Measurements from ENCODE around the gene DHRSX. TPM values are rescaled to one million over a fixed set of nuclear protein-coding genes. Genes with fewer than 3 reads are reported as not detected.
"Not testable (repeated sequence)": the region's sequence is repeated elsewhere in the genome, so short reads cannot be mapped to it uniquely, and the experiment has no call there.

DHRSX gene
- total RNA-seq, 1 donor from 2014 or later = 23.2 TPM

DNA sequence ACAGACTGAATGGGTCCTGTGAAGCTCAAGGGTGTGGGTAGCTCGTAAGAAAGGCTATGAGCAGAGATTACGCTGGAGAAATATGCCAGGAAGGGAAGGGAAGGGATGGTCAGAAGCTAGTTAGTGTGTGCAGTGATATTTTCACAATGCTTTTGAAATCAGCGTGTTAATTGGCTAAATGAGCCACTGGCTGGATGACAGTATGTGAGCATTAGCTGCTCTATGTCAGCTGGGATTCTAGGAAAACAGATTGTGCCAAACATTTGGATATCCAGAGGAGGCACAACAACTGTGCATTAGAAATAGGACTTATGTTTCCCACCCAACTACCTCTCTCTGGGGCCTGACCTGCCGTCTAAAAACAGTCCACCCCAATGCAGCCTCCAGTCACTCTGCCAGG is 168.5 kb downstream of the DHRSX start:
- FAIRE-seq (no peak), DNase-seq (ENCODE audit: low spot score in 2 of 2) (no peak)

DNA sequence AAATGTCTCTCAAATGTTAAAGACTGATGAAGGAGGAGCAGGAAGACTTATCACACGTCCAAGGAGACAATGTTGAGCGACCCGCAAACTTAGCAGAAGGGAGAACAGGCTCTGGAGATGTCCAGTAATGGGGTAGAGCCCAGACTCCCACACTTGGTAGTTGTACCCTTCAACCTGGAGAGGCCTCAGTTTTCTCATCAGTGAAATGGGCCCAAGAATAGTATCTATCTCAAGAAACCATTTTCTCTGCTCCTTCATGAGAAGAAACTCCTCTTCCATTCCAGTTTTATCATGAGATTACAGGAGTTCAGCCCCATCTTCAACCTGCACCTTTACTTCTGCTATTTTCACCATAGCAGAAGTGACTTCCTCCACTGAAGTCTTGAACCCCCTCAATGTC is 169.9 kb downstream of the DHRSX start:
- FAIRE-seq (no peak), DNase-seq (ENCODE audit: low spot score in 2 of 2) (no peak)

DNA sequence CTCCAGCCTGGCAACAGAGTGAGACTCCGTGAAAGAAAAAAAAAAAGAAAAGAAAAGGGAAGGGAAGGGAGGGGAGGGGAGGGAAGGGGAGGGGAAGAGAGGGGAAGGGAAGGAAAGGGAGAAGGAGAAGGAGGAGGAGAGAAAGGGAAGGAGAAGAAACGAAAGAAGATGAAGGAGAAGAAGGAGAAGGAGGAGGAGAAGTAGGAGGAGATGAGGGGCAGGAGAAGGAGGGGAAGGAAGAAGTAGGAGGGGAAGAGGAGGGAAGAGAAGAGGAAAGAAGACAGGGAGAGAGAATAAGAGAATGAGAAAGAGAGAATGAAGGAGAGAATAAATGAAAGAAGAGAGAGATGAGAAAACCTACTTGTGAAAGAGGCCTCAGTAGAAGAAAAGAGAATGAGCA is 170.3 kb downstream of the DHRSX start:
- FAIRE-seq (no peak), DNase-seq (ENCODE audit: low spot score in 2 of 2) (no peak)

DNA sequence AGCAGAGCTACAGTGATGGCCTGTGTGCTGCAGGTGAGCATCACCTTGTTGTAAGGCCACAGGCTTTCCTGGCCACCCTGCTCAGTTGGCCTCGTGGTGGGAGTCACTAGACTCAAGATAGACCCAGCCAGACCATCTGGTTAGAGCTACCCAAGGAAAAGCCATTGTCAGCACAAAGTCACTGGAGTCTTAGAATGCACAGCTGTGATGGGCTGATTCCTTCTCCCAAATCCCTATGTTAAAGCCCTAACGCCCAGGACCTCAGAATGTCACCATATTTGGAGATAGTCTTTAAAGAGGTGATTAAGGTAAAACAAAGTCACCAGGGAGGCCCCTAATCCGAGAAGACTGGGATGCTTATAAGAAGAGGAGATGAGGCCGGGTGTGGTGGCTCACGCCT is 173.4 kb downstream of the DHRSX start:
- DNase-seq (ENCODE audit: low spot score in 2 of 2) (no peak), FAIRE-seq (no peak)

DNA sequence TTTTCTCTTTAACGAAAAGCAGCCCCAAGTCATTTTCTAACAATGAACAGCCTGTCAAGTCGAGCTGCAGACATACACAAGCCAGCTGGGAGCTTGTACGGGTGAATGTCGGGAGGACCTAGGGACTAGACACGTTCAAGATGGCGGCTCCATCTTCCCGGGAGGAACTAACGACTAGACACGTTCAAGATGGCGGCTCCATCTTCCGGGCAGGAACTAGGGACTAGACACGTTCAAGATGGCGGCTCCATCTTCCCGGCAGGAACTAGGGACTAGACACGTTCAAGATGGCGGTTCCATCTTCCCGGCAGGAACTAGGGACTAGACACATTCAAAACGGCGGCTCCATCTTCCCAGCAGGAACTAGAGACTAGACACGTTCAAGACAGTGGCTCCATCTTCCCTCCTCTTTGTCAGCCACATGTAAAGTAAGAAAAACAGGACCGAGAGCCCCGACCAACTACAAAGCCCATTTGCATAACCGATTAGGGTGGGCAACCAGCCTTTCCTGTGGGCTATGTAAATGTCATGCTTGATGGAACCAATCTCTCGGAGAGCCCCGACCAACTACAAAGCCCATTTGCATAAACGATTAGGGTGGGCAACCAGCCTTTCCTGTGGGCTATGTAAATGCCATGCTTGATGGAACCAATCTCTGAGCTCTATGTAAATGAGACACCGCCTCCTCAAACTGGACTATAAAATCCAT is 175.5 kb downstream of the DHRSX start:
- FAIRE-seq (peak; percentile 6), DNase-seq (ENCODE audit: low spot score in 2 of 2) (peak in 1 of 2 donors; percentile 46)

DNA sequence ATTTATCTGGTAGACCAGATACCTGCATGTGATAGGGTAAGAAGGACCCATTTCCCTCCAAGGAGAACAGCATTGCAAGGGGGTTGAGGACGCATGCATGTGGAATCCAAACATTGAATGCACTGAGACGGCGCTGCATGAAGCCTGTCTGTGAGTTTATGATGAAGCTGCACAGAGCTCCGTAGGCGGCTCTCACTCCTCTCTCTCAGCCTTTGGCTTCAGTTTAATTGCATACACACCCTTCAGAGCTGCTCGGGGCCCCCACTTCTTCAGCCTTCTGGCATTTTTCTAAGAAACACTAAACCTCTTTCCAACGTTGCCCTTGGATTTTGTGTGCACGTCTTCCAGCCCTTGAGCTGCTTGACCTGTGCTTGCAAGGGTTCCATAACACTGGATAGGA is 176.6 kb downstream of the DHRSX start:
- no peak for FAIRE-seq
- no peak for DNase-seq (ENCODE audit: low spot score in 2 of 2)

DNA sequence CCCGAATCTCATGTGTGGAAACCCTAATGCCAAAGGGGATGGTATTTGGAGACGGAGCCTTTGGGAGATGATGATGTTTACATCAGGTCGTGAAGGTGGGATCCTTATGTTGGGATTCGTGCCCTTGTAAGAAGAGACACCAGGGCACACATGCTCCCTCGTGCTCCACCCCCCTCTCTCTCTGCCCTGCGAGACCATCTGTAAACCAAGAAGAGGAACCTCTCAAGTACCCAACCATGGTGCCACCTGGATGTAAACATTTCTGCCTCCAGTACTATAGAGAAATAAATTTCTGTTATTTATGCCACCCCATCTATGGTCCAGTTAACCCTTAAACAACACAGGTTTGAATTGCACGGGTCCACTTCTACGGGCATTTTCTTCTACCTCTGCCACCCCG is 179.4 kb downstream of the DHRSX start:
- DNase-seq (ENCODE audit: low spot score in 2 of 2) (no peak), FAIRE-seq (no peak)

DNA sequence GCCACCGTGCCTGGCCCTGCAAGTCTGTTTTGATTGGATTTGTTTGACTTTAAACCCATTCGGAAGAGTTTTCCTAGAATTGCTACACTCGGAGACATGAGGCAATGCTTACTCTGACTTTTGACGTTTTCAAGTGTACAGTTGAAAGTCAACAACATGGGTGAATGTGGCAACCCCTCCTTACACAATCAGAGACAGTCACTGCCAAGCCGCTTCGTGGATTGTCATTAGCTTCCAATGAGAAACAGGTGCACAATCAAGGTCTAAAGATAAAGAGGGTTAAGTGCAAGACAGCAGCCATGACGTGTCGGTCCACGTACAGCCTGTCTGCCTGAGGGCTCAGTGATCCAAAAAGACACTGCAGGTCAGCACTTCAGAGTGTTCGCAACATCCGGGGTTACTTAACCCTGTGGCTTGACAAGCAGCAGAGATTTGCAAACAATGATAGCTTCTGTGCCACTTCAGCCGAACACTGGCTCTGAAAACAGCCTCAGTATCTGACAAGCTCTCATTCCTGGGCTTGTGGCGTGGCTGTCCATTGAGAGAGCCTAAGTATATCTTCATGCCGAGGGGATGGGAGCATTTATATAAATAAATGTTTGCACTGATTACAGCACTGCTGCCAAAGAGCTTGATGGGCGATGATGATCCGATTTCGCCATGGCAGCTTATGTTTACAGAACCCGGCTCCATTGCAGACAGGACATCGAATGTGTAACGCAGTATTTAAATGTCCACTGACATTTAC is 180.0 kb downstream of the DHRSX start:
- FAIRE-seq (no peak), DNase-seq (ENCODE audit: low spot score in 2 of 2) (no peak)

DNA sequence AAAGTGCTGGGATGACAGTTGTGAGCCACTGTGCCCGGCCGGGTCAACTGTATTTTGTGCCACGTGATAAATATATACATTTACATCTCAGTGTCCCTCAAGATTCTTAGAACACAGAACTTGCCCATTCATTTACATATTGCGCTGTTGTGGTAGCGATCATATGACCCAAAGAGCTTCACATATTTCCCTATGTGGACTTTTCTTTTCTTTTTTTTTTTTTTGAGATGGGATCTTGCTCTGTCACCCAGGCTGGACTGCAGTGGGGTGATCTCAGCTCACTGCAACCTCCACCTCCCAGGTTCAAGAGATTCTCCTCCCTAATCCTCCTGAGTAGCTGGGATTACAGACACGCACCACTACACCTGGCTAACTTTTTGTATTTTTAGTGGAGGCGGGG is 180.7 kb downstream of the DHRSX start:
- DNase-seq (ENCODE audit: low spot score in 2 of 2) (no peak), FAIRE-seq (no peak)

DNA sequence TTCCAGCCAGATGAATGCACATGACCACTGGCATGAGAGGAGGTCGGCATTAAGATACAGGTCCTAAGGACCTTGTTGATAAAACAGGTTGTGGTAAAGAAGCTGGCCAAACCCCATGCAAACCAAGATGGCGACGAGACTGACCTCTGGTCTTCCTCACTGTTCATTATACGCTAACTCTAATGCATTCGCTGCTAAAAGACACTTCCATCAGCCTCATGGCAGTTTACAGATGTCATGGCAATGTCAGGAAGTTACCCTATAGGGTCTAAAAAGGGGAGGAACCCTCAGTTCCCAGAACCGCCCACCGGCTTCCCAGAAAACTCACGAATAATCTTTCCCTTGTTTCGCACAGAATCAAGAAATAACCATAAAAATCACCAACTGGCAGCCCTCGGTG is 182.4 kb downstream of the DHRSX start:
- no peak for DNase-seq (ENCODE audit: low spot score in 2 of 2)
- FAIRE-seq = no peak

DNA sequence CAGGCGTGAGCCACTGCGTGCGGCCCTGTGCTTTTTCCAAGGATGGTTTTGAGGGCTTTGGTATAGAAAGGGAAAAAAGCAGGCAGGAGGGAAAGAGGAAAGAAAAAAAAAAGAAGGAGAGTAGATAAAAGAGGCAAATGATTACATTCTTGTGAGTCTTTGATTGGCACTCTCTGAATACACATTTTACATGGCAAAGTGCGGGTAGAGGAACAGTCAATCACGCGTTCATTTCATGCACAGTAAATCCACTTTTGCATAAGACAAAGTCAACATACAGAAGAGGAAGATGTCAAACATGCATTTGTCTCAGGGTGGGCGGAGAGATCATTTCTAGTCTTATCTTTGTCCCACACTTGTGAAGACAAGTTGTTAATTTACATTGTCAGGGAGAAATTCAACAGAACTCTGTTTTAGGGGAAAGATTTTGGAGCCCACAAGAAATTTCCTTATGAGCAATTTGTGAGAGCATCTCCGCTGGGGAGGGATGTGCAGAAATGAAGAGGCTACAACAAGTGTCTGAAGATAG is 183.2 kb downstream of the DHRSX start:
- FAIRE-seq (no peak), DNase-seq (ENCODE audit: low spot score in 2 of 2) (no peak)

DNA sequence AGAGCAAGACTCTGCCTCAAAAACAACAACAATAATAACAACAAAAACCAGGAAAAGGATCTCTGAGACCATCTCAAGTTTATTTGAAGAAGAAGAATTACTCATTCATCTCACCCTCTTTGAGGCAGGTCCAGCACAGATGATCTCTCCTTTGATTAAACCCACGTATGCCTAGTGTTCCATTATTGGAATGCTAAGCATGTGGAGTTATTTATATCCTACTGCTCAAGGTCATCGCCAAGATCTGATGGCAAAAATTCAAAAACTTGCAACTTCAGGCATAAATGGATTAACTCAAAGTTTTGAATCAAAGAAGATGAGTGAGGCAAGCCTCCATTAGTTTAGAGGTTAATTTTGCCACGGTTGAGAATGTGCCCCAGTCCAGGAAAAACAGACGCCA is 184.2 kb downstream of the DHRSX start:
- FAIRE-seq = no peak
- no peak for DNase-seq (ENCODE audit: low spot score in 2 of 2)

DNA sequence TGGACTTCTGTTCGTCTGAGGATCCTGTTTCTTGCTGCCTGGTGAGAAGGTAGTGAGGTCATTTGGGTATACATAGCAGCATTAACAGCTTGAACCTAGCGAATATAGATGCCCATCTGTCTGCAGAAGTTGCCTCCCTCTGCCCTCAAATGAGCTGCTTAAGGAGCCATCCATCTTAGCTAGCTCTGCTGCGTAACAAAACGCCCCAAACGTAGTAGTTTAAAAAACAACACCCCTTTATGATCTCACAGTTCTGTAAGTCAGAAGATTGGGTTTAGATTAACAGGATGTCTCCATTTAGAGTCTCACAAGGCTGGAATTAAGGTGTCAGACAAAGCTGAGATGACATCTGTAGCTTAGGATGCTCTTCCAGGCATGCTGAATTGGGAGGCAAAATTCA is 185.3 kb downstream of the DHRSX start:
- FAIRE-seq = no peak
- DNase-seq (ENCODE audit: low spot score in 2 of 2) = no peak

DNA sequence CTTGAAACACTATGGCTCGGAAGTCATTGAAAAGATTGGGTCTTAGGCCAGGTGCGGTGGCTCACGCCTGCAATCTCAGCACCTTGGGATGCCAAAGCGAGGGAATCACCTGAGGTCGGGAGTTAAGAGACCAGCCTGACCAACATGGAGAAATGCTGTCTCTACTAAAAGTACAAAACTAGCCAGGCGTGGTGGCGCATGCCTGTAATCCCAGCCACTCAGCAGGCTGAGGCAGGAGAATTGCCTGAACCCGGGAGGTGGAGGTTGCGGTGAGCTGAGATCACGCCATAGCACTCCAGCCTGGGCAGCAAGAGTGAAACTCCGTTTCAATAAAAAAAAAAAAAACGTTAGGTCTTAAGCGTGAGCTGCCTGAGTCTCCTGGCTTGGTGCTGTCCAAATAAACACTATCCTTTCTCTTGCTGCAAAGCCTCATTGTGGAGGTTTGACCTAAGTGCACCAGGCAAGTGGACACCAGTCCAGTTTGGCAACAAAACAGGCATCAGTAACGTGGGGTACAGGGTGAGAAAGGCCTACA is 185.9 kb downstream of the DHRSX start:
- FAIRE-seq (no peak), DNase-seq (ENCODE audit: low spot score in 2 of 2) (no peak)

DNA sequence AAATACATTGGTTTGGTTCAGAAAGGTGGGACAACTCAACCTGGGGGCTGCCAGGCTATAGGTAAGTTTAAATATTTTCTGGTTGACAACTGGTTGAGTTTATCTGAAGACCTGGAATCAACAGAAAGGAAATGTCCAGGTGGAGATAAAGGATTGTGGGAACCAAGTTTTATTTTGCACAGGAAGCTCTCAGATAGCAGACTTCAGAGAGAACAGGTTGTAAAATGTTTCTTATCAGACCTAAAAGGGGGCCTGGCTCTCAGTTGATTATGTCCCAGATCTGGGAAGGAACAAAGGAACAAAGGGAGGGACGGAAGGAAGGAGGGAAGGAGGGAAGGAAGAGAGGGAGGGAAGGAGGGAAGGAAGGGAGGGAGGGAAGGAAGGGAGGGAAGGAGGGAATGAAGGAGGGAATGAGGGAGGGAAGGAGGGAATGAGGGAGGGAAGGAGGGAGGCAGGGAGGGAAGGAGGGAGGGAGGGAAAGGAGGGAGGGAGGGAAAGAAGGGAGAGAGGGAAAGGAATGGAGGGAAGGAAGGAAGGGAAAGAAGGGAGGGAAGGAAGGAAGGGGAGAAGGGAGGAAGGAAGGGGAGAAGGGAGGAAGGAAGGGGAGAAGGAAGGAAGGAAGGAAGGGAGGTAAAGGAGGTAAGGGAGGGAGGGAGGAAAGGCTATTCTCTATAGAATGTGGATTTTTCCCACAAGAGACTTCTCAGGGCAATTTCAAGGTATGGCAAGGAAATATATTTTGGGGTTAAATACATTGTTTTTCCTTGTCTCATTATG is 186.7 kb downstream of the DHRSX start:
- FAIRE-seq (no peak), DNase-seq (ENCODE audit: low spot score in 2 of 2) (no peak)

DNA sequence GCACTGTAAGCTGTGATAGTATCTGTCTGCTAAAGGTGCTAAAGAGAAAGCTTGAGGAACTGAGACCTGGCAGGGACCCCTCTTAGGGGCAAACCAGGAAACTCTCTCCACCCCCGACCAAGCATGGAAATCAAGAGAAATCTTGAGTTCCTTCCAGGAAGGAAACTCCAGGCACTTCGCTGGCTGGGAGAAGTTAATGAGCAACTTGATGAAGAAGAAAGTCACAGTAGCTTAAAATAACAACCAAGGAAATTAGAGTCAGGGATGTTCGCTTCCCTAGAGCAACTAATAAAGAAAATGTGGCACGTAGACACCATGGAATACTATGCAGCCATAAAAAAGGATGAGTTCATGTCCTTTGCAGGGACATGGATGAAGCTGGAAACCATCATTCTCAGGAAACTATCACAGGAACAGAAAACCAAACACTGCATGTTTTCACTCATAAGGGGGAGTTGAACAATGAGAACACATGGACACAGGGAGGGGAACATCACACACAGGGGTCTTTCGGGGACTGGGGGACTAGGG is 188.7 kb downstream of the DHRSX start:
- not testable (repeated sequence) for DNase-seq (ENCODE audit: low spot score in 2 of 2); FAIRE-seq

DNA sequence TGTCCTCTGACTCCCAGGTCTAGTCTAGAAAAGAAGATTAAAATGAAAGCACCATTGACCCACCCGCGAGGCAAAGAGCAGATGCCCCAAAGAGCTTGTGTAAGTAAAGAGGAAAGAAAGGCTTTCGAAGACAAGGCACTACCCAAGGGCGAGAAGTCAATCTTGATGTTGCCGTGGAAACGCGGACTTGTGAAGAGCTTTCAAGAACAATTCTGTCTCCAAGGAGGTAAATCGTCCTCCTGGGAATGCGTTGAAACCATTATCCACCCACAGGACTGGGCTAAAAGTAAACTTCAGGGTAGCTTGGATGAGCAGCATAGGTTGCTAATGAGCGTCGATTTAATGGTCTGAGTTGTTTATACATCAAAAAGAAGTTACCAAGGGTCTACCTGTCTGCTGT is 189.3 kb downstream of the DHRSX start:
- FAIRE-seq (no peak), DNase-seq (ENCODE audit: low spot score in 2 of 2) (no peak)

DNA sequence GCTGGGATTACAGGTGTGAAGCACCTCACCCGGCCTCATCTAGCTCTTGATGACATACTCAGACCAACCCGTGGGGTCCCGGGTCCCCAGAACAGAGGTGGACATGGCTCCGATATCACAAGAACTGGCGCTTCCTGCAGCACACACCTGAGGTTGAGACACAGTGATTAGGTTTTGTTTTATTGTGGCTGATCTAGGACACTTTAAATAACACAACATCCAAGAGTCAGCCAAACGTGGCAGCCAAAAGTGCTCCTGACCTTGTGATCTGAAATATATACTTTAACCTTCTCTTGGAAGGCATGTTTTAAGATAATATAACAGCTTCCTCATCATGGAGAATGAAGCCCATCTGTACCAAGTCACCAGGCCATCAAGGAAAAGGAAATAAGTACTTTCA is 198.9 kb downstream of the DHRSX start:
- no peak for DNase-seq (ENCODE audit: low spot score in 2 of 2)
- FAIRE-seq = no peak

DNA sequence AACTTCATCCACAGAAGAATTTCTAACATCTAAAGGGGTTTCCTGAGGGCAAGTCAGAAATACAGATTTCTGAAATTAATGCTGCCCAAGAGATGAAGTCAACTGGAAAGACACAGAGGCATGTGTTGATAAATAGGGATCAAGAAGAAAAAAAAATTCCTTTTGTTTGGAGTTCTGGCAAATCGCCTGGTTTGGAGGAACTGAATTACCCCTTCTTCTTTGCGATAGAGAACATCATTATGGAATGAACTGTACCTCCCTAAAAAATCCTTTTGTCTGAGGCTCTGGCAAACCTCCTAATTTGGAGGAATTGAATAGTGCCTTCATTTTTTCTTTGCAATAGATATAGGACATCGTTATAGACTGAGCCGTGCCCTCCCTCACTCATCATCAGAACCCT is 200.9 kb downstream of the DHRSX start:
- no peak for FAIRE-seq
- DNase-seq (ENCODE audit: low spot score in 2 of 2) = no peak

DNA sequence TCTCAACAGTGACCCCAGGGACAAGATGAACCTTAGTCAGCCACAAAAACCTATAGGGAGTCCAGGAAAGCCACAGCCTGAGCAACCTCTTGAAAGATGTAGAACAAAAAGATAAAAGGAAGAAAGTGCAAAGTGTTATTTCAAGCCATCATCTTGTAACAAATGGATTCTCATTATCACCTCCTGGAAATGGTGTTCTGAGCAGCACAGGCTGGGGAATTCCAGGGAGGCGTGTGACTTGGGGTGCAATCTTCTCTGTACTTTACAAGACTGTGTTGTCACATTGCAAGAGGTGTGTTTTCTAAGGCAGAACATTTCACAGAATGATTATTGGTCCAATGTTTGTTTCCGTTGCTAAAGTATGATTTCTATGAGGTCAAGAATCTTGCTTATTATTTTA is 214.0 kb downstream of the DHRSX start:
- no peak for FAIRE-seq

DNA sequence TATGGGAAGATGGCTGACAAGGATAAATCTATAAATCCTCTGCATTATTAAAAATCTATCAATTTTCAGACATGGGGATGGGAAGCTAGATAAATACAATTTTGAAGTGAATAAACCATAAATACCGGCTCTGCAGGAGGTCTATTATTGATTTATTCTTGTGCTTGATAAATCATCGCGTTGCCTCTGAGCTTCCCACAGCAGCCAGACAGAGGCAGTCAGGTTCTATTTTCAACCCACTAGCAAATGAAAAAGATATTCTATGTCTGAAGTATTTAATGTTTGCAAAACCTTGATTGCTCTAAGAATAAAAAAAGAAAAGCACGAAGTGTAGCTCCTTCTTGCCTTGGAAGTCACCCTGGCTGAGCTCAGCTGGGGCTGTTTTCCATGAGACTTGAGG is 216.2 kb downstream of the DHRSX start:
- no peak for FAIRE-seq
- DNase-seq (ENCODE audit: low spot score in 2 of 2) = no peak

More for the DNA sequence above, 214.0 kb downstream of the DHRSX start:
- DNase-seq (ENCODE audit: low spot score in 2 of 2) = no peak

Data from frontal cortex (tissue), 4 donors.